Esophagus muscularis mucosa (tissue), 4 donors: ENCODE data around the gene MYCBP2. TPM values are rescaled to one million over a fixed set of nuclear protein-coding genes. Genes with fewer than 3 reads are reported as not detected.

Experiments used
- DNase-seq: peaks from one replicate; pipeline ENCODE4 v3.0.0-alpha.2; 2017; ENCODE audit errors: extremely low spot score
- H3K27ac ChIP-seq, 4 donors: fragments of 200-600 bp; sonication (generic); replicated peaks in 1 of 4; 1 replicate in 3 of 4; 2 replicates in 1 of 4; pipeline ENCODE4 v1.5.1; 2016 to 2019; ENCODE audit warnings: mild to moderate bottlenecking in 1 of 4
- H3K27me3 ChIP-seq, 4 donors: fragments of 200-600 bp; sonication (generic); one replicate each; pipeline versions ENCODE4 v1.5.1 to v1.6.0; 2016 to 2019
- H3K36me3 ChIP-seq, 4 donors: fragments of 200-600 bp; sonication (generic); one replicate each; pipeline ENCODE4 v1.5.1; 2016 to 2019
- H3K4me1 ChIP-seq, 4 donors: fragments of 200-600 bp; sonication (generic); one replicate each; pipeline ENCODE4 v1.5.1; 2016 to 2019
- H3K4me3 ChIP-seq, 4 donors: fragments of 200-600 bp; sonication (generic); 1 replicate in 2 of 4; 2 replicates in 2 of 4; pipeline ENCODE4 v1.5.1; 2016 to 2019; ENCODE audit warnings: mild to moderate bottlenecking in 4 of 4, moderate library complexity in 1 of 4
- H3K9me3 ChIP-seq, 4 donors: fragments of 200-600 bp; sonication (generic); 1 replicate in 3 of 4; 2 replicates in 1 of 4; pipeline ENCODE4 v1.5.1; 2016 to 2019
- CTCF ChIP-seq, 3 experiments: fragments of 200-600 bp in 2 of 3; fragments of 450-650 bp in 1 of 3; sonication (generic) in 2 of 3; IDR thresholded peaks; one replicate each; pipeline ENCODE4 v1.5.1; 2017 to 2019; ENCODE audit warnings: antibody characterized with exemption in 3 of 3, mild to moderate bottlenecking in 2 of 3, moderate library complexity in 1 of 3
- EP300 ChIP-seq: sonication (generic); formaldehyde crosslinking; IDR thresholded peaks from one replicate; pipeline ENCODE4 v1.6.1; 2017; ENCODE audit warnings: antibody characterized with exemption
- POLR2A ChIP-seq: fragments of 450-650 bp; IDR thresholded peaks from one replicate; pipeline ENCODE4 v1.6.1; 2017; ENCODE audit warnings: antibody characterized with exemption, moderate library complexity, mild to moderate bottlenecking, low read depth
- POLR2AphosphoS5 ChIP-seq, 2 donors: sonication (generic); formaldehyde crosslinking; IDR thresholded peaks; one replicate each; pipeline ENCODE4 v1.6.1; 2017; ENCODE audit warnings: antibody characterized with exemption in 2 of 2
- WGBS: methylation state at CpG from one replicate; pipeline ENCODE4 v1.1.5; 2018; 5-methylcytosine and 5-hydroxymethylcytosine counted together
- intact Hi-C: fragments of 100-400 bp; cut with DNase I; formaldehyde crosslinking; loops from one replicate; pipeline ENCODE4 v1.15.1; 2023
- total RNA-seq, 4 donors: library from RNA; depleted of rRNA; stranded (reverse); fragments of >200 nt; gene quantifications; one replicate each; pipeline versions ENCODE4 v1.1.0 to v1.2.1, GENCODE V29; 2016

The MYCBP2 gene
- total RNA-seq, 4 donors from 2014 or later, result 96.1 to 117 (median 108) TPM

- TF ChIP-seq POLR2A, result no peak
- TF ChIP-seq POLR2AphosphoS5 (IDR thresholded peaks at IDR 0.05), result no peak
- no peak for TF ChIP-seq EP300
- no peak for TF ChIP-seq CTCF (IDR thresholded peaks at IDR 0.05)
- WGBS, result 93% methylated on average over 4 of the region's 4 CpGs
- Histone ChIP-seq H3K36me3 (peaks cover 18 to 80% (median 61%) of the 10 kb centered on the region in 4 donors), H3K9me3 (no peaks in the 10 kb centered on the region), H3K4me3 (no peak overlapping the region), H3K27ac (no peak overlapping the region), H3K4me1 (no peaks in the 10 kb centered on the region), H3K27me3 (no peaks in the 10 kb centered on the region)
- DNase-seq, result no peak
- intact Hi-C loops, result no loop called here
These were observed 146.9 kb downstream of the MYCBP2 start for GRCh38 chr13:77180011-77180410.

GRCh38 chr13:77177646-77178045, 149.2 kb downstream of the MYCBP2 start:
- 97% methylated on average over 2 of the region's 2 CpGs for WGBS
- intact Hi-C loops, result loop anchor here (10.0 kb wide), 1 partner anchor 103 kb away; no protein-coding TSS in a partner anchor
- Histone ChIP-seq H3K27me3 (no peaks in the 10 kb centered on the region), H3K9me3 (no peaks in the 10 kb centered on the region), H3K36me3 (peaks cover 18 to 97% (median 68%) of the 10 kb centered on the region in 4 donors), H3K27ac (no peak overlapping the region), H3K4me1 (no peaks in the 10 kb centered on the region), H3K4me3 (no peak overlapping the region)
- no peak for DNase-seq
- no peak for TF ChIP-seq EP300

GRCh38 chr13:77176350-77176749, 150.5 kb downstream of the MYCBP2 start:
- 83% methylated on average over 2 of the region's 2 CpGs for WGBS
- Histone ChIP-seq H3K27ac (no peak overlapping the region), H3K27me3 (no peaks in the 10 kb centered on the region), H3K36me3 (peaks cover 13 to 94% (median 75%) of the 10 kb centered on the region in 4 donors), H3K4me3 (no peak overlapping the region), H3K9me3 (no peaks in the 10 kb centered on the region), H3K4me1 (no peaks in the 10 kb centered on the region)
- no peak for TF ChIP-seq CTCF (IDR thresholded peaks at IDR 0.05)
- no peak for TF ChIP-seq EP300
- TF ChIP-seq POLR2A, result no peak
- TF ChIP-seq POLR2AphosphoS5 (IDR thresholded peaks at IDR 0.05), result no peak
- no peak for DNase-seq
- intact Hi-C loops, result loop anchor here (10.0 kb wide), 1 partner anchor 102 kb away; no protein-coding TSS in a partner anchor

- no peak for DNase-seq
These were observed 154.2 kb downstream of the MYCBP2 start for GRCh38 chr13:77172650-77173049.

GRCh38 chr13:77171451-77171850, 155.4 kb downstream of the MYCBP2 start:
- H3K4me1 ChIP-seq, result no peaks in the 10 kb centered on the region
- no peak for DNase-seq
- intact Hi-C loops, result loop anchor here (10.0 kb wide), 1 partner anchor 97 kb away; no protein-coding TSS in a partner anchor
- TF ChIP-seq CTCF (IDR thresholded peaks at IDR 0.05) (no peak), EP300 (no peak), POLR2A (no peak), POLR2AphosphoS5 (IDR thresholded peaks at IDR 0.05) (no peak)
- H3K9me3 ChIP-seq, result no peaks in the 10 kb centered on the region
- WGBS, result 96% methylated on average over 2 of the region's 2 CpGs
- peaks cover 20 to 97% (median 68%) of the 10 kb centered on the region in 4 donors for H3K36me3 ChIP-seq
- H3K27ac ChIP-seq, result no peak overlapping the region
- H3K4me3 ChIP-seq, result no peak overlapping the region
- no peaks in the 10 kb centered on the region for H3K27me3 ChIP-seq

More at GRCh38 chr13:77172650-77173049, 154.2 kb downstream of the MYCBP2 start:
- no peak for TF ChIP-seq POLR2AphosphoS5 (IDR thresholded peaks at IDR 0.05)
- no peak for TF ChIP-seq CTCF (IDR thresholded peaks at IDR 0.05)
- TF ChIP-seq POLR2A, result no peak
- no peak for TF ChIP-seq EP300
- no peaks in the 10 kb centered on the region for H3K9me3 ChIP-seq
- WGBS, result 93% methylated on average over 4 of the region's 4 CpGs
- H3K27ac ChIP-seq, result no peak overlapping the region
- no peaks in the 10 kb centered on the region for H3K27me3 ChIP-seq
- H3K4me1 ChIP-seq, result no peaks in the 10 kb centered on the region
- H3K36me3 ChIP-seq, result peaks cover 15 to 93% (median 75%) of the 10 kb centered on the region in 4 donors
- intact Hi-C loops, result loop anchor here (10.0 kb wide), 1 partner anchor 98 kb away; no protein-coding TSS in a partner anchor
- no peak overlapping the region for H3K4me3 ChIP-seq
